ENCODE data around the gene PLPPR3. TPM values are rescaled to one million over a fixed set of nuclear protein-coding genes. Genes with fewer than 3 reads are reported as not detected.
"Not testable (repeated sequence)": the region's sequence is repeated elsewhere in the genome, so short reads cannot be mapped to it uniquely, and the experiment has no call there.

Gene PLPPR3
- total and polyA plus RNA-seq, 2 experiments from 2014 or later, result 65.7 to 88.2 TPM

DNA sequence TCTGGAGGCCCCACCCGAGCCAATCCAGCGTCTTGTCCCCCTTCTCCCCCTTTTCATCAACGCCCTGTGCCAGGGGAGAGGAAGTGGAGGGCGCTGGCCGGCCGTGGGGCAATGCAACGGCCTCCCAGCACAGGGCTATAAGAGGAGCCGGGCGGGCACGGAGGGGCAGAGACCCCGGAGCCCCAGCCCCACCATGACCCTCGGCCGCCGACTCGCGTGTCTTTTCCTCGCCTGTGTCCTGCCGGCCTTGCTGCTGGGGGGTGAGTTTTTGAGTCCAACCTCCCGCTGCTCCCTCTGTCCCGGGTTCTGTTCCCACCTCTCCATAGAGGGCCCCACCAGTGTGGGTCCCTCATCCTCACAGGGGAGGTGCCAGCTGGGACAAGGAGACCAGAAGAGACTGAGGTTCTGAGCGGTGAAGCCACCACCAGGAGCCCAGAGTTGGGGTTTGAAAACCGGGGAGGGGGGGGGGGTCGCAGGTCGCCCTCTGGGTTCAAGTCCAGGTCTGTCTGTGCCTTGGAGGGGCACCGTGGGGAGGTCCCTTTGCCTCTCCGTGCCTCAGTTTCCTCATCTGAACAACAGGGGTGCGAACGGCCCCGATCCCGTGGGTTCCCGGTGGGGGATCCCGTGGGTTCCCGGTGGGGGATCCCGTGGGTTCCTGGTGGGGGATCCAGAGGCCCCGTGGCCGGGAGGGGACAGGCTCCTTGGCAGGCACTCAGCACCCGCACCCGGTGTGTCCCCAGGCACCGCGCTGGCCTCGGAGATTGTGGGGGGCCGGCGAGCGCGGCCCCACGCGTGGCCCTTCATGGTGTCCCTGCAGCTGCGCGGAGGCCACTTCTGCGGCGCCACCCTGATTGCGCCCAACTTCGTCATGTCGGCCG, 30.6 kb upstream of the PLPPR3 start, which contains the start of gene ELANE:
ELANE (plus strand) TSS at position 168 of the 878 bp plus-strand sequence; CDS start at position 194, 26 bp downstream.
- TF ChIP-seq, protein P1, sequence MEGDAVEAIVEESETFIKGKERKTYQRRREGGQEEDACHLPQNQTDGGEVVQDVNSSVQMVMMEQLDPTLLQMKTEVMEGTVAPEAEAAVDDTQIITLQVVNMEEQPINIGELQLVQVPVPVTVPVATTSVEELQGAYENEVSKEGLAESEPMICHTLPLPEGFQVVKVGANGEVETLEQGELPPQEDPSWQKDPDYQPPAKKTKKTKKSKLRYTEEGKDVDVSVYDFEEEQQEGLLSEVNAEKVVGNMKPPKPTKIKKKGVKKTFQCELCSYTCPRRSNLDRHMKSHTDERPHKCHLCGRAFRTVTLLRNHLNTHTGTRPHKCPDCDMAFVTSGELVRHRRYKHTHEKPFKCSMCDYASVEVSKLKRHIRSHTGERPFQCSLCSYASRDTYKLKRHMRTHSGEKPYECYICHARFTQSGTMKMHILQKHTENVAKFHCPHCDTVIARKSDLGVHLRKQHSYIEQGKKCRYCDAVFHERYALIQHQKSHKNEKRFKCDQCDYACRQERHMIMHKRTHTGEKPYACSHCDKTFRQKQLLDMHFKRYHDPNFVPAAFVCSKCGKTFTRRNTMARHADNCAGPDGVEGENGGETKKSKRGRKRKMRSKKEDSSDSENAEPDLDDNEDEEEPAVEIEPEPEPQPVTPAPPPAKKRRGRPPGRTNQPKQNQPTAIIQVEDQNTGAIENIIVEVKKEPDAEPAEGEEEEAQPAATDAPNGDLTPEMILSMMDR (IDR thresholded peaks at IDR 0.05; ENCODE audit: low read depth, low read length), result no peak
- no peaks in the 10 kb centered on the region for H3K36me3 ChIP-seq
- DNase-seq (ENCODE audit: low read depth in 1 of 2, low spot score in 1 of 2), result no peak
- H3K9me3 ChIP-seq (ENCODE audit: low read depth), result no peaks in the 10 kb centered on the region
- no peak within 1 kb of the TSS for H3K4me3 ChIP-seq
- H3K4me1 ChIP-seq (ENCODE audit: low read depth), result no peaks in the 10 kb centered on the region
- H3K27me3 ChIP-seq, result no peaks in the 10 kb centered on the region
- no peak within 1 kb of the TSS for H3K27ac ChIP-seq

- no peak overlapping the region for H3K27ac ChIP-seq
- no peak overlapping the region for H3K4me3 ChIP-seq
- no peaks in the 10 kb centered on the region for H3K4me1 ChIP-seq (ENCODE audit: low read depth)
- TF ChIP-seq, protein P1 (IDR thresholded peaks at IDR 0.05; ENCODE audit: low read depth, low read length), result no peak
- peaks cover 2% of the 10 kb centered on the region for H3K27me3 ChIP-seq
- no peaks in the 10 kb centered on the region for H3K9me3 ChIP-seq (ENCODE audit: low read depth)
- no peak for DNase-seq (ENCODE audit: low read depth in 1 of 2, low spot score in 1 of 2)
- no peaks in the 10 kb centered on the region for H3K36me3 ChIP-seq
These were observed 29.2 kb upstream of the PLPPR3 start for GRCh38 chr19:850979-851335.

DNA sequence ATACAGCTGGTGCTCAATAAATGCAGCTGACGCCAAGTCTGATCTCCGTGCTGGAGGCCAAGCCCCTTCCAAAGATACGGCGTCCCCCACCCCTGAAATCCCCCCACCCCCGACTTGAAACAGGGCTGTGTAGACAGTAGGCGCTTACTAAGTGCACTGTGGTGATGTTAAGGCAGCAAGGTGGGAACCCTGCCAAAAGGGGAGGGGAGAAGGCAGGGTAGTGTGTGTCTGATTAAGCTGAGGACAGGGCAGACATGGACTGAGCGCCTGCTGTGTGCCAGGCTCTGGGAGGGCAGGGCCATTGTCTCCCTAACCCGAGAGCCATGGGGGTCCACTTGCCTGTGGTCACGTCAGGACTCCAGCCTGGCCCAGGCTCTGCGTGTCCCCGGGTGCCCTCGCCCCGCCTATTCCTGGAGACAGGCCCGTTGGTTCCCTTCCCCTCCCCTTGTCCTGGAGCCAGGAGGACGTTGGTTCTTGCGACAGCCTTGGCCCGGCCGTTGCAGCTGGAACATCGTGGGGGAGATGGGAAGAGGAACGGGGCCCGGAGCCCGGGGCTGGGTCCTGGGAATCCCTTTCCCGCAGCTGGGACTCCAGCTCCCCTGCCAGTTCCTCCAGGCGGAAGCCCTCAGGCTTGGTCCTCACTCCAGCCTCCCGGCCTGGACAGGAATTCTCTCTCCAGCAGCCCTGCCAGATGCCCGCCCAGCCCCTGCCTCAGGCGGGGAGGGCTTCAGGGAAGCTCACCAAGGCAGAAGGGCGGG, 28.6 kb upstream of the PLPPR3 start:
- Histone ChIP-seq H3K4me3 (no peak overlapping the region), H3K4me1 (ENCODE audit: low read depth) (no peaks in the 10 kb centered on the region), H3K27ac (no peak overlapping the region), H3K27me3 (peaks cover 7% of the 10 kb centered on the region), H3K36me3 (no peaks in the 10 kb centered on the region), H3K9me3 (ENCODE audit: low read depth) (no peaks in the 10 kb centered on the region)
- peak; percentile 24 to 100 for DNase-seq (ENCODE audit: low read depth in 1 of 2, low spot score in 1 of 2)
- TF ChIP-seq, protein P1 (IDR thresholded peaks at IDR 0.05; ENCODE audit: low read depth, low read length), result no peak

- not testable (repeated sequence) for DNase-seq (ENCODE audit: low read depth in 1 of 2, low spot score in 1 of 2); H3K9me3 ChIP-seq (ENCODE audit: low read depth); H3K4me1 ChIP-seq (ENCODE audit: low read depth); H3K27ac ChIP-seq; H3K4me3 ChIP-seq; H3K36me3 ChIP-seq
- H3K27me3 ChIP-seq, result peaks cover 17% of the 10 kb centered on the region
These were observed 27.4 kb upstream of the PLPPR3 start for GRCh38 chr19:849195-849594.

- no peak overlapping the region for H3K27ac ChIP-seq
- no peaks in the 10 kb centered on the region for H3K9me3 ChIP-seq (ENCODE audit: low read depth)
- peak in 1 of 2 donors; percentile 50 for DNase-seq (ENCODE audit: low read depth in 1 of 2, low spot score in 1 of 2)
- H3K27me3 ChIP-seq, result peaks cover 23% of the 10 kb centered on the region
- TF ChIP-seq, protein P1 (IDR thresholded peaks at IDR 0.05; ENCODE audit: low read depth, low read length), result no peak
- no peak overlapping the region for H3K4me3 ChIP-seq
- H3K36me3 ChIP-seq, result no peaks in the 10 kb centered on the region
- no peaks in the 10 kb centered on the region for H3K4me1 ChIP-seq (ENCODE audit: low read depth)
These were observed 26.7 kb upstream of the PLPPR3 start for GRCh38 chr19:848386-848921.

Measured in cardiac muscle cell (in vitro differentiated cells and primary cell).